NCI-H1092 (cell line): ENCODE data around the gene LAIR1.
"Not testable (repeated sequence)": the region's sequence is repeated elsewhere in the genome, so short reads cannot be mapped to it uniquely, and the experiment has no call there.

ENCODE experiments used
- DNase-seq: peaks from one replicate; lab custom pipeline; 2025; lab: John Stamatoyannopoulos, UW

LAIR1 gene

DNA sequence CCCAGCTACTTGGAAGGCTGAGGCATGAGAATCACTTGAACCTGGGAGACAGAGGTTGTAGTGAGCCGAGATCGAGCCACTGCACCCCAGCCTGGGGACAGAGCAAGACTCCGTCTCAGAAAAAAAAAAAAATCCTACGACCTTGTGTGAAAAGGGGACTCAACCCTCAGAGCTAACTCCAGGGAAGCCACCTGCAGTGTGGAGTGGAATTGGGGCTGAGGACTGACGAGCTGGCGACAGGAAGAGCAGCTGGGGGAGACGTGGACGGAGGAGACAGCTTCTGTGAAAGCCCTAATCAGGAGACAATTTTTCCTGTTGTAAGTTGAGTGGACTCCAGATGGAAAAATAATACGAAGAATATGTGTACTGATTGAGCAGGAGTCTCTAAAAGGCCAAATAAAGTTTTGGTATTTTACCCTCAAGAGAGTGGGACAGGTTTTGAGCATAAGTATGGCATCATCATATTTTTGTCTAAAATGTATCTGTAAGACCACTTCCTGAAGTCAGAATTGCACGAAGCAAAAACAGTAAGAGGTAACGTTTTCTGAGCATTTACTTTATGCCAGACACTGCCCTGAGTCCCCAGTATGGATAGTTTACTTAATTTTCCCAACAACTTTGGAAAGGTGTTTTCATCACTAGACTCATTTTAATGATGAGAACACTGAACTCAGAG is 12.0 kb upstream of the LAIR1 start:
- DNase-seq: no peak

DNA sequence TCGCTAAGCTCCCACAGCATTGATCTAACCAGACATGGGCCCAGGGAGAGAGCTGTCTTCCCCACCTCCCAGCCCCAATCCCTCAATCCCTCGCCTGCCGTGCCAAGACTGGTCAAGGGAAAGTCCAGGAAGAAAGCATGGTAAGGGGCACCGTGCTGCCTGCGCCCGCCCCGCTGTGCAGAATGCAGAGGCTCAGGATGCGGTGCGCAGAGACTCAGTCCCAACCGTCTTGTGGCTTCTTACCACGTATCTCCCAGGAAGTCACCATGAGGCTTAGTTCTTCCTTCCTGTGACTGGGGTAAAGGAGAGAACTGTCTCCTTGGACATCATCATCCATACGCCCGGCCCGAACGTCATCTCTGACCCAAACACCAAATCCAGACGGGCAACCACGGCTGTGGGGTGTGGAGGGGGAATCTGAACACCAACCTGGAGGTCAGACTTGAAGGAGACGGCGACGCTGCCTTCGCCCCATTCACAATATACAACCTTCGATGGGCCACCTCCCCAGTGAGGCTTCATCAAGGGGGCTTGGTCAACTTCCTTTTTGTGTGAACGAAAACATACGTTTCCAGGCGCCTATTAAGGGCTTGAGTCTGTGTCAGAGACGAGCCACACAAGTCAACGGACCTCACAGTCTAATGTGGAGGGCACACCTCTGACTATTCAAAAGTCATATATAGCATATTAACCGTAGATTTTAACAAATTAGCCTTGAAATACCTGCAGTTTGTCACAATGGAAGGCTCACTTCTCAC is 10.6 kb upstream of the LAIR1 start:
- not testable (repeated sequence) for DNase-seq

DNA sequence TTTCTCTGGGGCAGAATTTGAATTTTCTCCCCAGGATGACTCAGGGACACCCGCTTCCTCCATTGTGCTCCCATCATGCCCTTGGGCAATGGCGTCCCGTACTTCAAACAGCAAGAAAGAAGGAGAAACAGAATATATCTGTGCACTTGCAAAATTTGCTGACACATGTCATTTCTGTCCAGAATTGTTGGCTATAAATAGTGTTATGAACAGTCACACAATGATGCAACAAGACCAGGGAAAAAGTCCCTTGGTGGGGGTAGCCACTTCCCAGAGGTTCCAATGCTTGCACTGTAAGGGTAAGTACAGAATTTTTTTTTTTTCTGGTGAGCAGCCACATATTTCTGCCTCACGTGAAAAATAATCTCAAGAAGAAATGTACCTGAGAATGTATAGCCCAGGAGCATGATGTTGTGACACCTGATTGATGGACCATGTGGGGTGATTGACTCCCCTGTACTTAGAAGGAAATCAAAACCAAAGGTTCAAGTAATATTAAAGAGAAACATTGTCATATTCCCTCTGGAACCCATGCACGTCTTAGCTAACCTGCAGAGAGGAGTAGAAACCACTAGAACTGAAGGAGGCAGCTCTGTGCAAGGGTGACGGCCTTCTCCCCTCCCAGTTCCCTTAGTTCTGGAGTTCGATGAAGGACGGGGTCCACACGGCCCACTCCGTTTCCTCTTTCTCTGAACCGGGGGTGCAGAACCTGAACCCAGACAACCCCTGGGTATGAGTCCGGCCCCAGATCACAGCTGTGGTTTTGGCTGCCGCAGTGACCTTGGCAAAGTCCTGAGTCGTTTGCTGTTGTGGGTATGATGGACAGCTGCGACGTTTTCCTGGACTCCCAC is 9.3 kb upstream of the LAIR1 start:
- DNase-seq: no peak

DNA sequence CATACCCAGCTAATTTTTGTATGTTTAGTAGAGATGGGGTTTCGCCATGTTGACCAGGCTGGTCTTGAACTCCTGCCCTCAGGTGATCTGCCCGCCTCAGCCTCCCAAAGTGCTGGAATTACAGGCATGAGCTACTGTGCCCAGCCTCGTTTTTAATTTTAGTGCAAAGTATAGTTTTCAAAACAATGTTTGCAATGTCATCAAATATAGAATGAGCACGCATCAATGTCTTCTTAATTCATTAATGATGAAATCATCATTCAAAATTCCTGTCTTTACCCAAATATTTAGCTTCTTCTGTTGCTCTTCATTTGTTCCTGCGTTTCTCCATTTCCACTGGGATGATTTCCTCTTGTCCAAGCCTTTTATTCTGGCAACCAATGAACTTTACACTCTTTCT is 6.7 kb upstream of the LAIR1 start:
- DNase-seq: not testable (repeated sequence)

DNA sequence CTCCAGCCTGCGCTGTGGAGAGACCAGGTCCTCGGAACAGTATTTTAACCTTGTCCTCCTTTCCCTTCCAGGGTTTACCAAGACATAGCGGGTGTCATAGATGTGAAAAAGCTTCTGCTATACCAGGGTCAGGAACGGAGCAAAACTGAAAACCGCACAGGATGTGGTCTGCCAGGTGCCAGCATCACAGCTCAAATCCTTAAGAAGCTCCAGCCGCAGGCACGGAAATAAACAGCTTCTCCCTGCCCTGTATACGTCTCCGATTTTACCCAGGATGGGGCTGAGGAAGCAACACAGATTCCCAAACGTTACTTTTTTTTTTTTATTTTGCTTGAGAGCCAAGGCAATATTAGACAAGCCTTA is 5.7 kb upstream of the LAIR1 start:
- not testable (repeated sequence) for DNase-seq

DNA sequence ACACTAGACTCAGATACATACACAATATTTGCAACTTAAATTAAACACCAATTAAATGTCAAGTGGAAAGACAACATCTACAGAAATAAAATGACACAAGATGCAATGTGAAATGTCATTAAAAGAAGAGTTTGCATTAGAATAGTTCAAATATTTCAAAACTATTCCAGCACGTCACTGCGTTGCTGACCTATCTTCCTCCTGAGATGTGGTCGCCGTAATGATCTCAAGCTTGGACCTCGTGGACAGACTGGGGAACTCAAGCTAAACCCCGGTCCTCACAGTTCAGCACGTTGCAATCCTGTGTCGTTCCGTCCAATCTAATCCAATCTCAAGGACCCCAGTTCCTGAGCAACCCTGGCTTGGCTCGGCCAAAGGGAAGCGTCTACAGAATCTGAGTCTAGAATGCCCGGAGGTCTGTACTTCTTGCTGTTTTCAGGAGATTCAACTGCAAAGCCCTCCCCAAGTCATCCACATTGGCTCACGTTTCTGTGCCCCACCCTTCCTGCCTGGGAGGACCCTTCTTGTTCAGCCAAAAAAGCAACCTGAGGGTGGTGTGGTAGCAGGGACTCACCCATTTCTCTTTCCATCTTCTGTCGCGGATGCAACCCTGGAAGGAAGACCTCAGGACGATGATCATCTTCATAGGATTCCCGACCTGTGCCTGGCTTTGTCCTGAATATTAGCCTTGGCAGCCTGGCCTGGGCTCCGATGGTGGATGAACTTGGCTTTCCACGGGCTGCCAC is 5.1 kb upstream of the LAIR1 start:
- DNase-seq: not testable (repeated sequence)

DNA sequence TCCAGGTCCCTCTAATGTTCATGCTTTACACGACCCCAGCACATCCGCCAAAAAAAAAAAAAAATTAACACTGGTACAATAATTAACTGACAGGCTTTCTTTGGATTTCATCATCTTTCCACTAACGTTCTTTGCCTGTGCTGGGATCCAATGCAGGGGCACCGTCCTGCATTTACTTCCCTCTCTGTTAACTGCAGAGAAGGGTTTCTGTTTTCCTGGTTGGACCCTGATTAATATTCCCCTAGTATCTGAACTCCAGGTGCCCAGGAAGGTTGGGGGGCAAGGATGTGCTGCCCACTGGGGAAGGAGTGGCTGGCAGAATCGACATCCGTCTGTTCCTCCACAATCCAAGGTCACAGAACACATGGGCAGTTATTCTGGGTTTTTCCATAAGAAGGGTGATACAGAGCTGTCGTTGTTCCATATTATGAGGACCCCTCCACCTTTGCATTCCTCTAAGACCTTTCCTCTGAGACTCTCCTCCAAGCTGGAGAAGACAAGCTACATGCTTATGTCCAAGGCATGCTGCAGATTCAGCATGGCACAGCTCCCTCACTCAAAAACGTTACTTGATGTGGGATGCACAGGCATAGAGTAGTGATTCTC is 4.5 kb upstream of the LAIR1 start:
- no peak for DNase-seq

DNA sequence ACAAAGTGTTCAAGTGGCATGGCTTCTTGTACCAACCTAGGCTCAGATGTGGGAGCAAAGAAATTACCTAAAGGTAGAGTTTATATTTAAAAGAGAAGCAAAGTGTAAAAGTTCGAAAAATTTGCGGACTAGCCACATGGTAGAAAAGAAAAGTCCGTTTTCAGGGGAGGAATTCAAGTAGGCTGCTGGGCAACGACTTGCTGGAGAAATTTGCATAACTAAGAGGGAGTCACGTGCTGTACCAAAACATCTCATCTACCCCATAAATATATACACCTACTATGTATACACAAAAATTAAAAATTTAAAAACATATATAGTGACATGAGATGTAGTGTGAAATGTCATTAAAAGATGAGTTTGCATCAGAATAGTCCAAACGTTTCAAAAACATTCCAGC is 2.1 kb upstream of the LAIR1 start:
- DNase-seq: no peak

DNA sequence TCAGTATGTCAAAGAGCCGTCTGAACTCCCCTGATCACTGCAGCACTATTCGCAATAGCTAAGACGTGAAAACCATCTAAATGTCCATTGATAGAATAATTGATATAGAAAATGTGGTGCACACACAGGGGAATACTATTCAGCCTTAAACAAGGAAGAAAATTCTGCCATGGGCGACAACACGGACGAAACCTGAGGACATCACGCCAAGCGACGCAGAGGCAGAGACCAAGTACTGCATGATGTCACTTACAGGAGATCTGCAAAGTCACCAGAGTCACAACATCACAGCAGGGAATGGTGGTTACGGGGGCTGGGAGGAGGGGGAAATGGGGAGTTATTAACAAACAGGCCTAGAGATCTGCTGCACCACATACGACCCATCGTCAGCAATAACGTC is 1.1 kb upstream of the LAIR1 start:
- DNase-seq: not testable (repeated sequence)

DNA sequence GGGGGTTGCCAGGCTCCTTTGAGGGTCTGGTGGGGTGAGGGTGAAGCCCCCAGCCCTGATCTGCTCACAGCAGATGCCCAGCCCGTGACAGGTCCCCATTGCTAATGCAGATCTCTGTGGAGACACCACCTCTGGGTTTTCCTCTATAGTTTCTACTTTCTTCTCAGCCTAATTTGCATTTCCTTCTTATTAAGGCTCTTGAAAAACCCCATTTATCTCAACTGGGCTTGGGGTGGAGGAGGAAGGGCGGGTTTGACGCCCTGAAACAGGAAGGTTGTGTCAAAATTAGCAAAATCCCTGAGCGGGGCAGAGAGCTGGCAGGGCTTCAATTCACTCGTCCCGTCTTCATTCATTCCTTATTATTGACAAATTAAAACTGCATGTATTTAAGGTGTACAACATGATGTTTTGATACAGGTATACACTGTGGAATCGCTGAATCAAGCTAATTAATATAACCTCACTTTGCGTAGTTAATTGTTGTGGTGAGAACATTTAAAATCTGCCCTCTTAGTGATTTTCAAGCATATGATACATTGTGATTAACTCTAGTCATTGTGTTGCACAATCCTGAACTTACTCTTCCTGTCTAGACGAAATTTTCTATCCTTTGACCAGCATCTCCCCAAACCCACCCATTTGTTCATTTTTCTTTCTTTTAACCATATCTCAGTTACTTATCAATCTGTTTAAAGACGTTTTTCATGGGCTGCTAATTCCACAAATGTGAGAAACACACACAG is 2.9 kb downstream of the LAIR1 start:
- DNase-seq: not testable (repeated sequence)

DNA sequence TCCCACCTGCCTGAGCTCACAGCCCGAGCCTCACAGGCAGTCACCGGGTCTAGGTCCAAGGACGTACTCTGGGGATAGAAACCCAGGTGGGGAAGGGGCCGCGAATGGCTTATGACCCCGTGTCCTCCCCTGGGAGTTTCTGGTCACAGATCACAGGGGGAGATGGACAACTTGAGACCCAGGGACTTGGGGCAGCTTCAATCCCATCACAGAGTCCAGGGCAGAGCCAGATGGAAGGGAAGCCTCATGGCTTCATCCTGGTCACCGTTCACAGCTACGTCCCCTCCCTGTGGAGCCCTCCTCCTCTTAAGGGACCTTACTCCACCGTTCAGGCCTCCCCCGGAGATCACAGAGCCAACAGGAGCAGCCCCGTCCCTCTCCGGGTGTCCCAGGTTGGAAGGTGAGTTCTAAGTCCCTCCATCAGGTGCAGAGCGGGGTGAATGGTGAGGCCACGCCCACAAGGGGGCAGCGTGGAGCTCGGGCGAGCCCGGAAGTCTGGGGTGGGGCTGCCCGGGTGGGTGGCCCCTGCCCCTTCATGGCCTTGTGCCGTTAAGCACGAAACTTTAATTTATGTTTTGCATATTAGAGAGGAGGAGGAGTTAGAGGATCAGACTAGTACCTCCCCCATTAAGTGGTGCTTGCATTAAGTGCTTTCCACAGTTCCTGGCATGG is 5.4 kb downstream of the LAIR1 start:
- not testable (repeated sequence) for DNase-seq

DNA sequence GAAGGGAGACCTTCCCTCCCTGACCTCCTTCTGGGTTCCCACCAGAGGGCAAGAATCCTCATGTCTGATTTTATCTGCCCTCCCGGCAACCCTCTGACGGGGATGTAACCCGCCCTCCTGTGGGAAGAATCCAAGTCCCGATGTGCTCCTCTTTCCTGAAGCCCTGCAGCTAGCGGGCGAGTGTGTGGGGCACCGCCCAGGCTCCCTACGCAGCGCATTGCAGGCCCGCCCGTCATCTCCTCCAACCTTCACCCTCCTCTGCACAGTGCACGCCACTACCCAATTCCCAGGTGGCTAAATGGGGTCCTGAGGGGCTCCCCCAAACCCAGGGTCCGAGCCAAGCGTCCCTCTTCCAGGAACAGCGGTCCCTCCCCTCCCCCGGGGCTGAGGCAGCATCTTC is 7.3 kb downstream of the LAIR1 start:
- no peak for DNase-seq

DNA sequence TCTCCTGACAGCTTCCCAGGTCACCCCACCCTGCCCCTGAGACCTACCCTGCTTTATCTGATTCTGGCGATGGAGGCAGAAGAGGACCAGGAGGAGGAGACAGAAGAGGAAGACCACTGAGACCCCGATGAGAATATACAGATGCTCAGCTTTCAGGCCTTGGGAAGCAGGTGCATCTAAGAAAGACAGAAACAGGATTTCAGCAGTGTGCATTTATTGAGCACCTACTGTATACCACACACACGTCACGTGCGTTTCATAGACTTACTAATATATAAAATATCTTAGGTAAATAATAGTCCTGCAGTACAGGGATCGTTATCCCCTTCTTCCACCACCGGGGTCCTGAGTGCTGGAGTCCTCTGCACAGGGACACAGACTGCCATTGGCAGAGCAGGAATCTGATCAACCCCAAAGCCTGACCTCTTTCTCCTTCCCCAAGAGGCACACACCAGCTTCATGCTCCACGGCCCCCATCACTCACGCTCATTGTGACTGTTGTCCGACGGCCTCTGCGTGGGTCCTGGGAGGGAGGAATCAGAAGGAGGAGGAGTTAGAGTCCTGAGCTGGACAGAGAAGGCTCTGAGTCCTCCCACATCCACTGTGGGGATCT is 8.2 kb downstream of the LAIR1 start:
- DNase-seq: no peak

DNA sequence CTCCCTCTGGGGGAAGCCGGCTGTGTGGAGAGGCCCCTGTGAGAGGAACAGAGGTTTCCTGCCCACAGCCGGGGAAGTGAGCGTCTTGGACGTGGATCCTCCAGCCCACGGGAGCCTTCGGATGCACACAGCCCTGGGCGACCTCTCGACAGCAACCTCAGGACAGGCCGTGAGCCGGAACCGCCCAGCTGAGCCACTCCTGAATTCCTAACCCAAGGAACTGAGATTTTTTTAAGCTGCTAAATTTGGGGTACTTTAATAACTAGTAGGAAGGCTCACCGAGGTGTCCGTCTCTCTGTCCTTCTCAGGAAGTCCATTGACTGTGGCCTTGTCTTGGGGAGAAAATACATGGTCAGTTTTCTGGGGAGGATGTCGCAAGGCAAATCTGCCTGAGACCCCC is 9.1 kb downstream of the LAIR1 start:
- no peak for DNase-seq

DNA sequence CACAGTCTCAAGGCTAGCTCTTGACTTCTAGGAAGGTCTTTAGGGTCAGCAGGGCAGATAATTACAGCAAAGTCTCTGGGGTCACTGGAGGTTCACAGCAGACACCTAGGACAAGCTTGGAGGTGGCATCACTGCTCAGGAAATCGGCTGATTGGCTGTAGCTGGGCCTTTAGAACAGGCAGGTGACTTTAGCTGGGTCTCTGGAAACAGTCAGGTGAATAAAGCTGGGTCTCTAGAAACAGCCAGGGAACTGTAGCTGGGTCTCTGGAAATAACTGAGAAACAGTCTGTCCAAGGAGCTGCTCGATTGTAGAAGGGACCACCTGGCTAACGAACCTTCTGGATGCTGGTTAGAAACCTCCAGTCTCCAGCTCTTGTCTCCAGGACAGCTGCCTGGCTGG is 10.0 kb downstream of the LAIR1 start:
- no peak for DNase-seq

DNA sequence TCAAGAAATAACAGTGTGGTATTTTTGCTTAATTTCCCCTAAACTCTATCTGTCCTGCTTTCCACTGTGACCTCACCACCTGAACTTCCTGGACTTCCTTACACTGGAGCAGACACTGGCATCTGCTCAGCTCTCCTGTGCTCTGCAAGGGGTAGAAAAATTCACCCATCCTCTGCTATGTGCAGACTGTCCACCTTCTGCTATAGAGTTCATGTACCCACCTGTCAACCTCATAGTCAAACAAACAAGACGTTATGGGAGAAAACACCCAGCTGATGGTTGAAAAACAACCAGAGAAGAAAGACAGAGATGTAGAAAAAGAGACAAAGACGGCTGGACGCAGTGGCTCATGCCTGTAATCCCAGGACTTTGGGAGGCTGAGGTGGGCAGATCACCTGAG is 12.2 kb downstream of the LAIR1 start:
- DNase-seq: no peak

DNA sequence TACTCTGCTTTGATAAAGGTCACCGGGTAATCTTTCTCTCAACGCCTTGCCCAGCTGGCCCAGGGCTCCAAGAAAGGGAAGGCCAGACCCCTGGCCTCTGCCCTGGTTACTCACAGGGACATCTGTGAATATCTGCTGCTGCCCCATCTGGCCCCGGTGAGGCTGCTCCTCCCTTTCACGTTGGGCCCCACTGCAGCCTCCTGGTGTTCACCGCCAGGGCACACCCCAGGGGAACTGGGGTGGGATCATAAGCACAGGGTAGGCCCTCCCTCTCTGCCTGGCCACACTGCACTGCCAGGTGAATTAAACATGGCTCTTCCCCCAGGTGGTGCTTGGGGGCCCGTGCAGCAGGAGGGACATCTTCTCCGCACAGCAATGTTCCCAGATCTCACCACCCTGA is 12.7 kb downstream of the LAIR1 start:
- no peak for DNase-seq

DNA sequence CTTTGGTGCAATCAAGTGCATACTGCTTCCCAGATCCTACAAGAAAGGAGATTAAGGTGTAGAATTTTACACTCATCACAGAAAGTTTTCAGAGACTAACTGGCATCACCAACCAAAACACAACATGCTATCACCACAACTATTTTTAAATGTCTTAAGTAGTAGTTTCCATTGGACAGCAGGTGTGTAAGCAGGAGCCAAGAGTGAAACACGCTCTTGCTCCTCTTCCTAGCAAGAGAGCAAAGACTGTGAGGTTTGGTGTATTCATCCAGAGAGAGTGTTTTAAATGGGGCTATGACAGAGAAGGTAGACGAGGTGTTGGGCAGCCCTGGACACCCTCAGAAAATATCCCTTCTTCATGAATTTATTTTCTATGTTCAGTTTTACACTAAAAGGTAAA is 13.3 kb downstream of the LAIR1 start:
- no peak for DNase-seq

DNA sequence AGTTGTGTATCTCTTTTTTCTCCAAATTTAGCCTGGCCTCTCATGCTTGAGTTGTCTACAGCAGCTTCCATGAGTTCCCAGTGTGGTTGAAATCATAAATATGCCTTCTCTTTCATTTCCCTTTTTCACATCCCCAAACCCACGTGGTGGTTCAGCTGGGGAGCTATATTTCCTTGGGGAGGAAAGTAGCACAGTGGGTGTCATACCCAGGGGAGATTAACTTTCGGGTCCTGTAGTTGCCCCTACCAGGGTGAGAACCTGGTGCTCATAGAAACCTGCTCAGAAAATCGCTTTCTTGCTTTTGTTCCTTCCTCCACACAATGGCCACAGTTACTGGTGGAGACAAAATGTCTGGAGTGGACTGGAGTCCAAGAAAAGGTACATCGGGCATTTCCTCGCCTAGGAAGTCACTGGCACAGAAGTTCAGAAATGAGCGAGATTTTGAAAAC is 18.8 kb downstream of the LAIR1 start:
- DNase-seq: no peak

DNA sequence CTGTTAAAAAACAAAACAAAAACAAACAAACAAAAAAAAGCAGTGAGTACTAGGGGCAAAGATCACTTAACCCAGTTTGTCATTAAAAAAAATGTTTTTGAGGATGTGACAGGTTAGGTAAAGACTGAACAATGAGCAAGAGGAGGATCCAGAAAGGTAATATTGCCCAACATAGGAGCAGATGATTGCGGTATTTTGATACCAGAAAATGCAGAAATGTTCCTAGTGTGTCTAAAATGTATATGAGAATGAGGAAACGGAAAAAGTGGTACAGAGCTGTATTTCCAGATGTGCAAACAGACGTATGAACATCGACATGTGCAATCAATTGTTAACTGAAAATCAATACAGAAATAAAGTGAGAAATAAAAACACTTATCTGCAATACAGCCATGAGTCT is 20.9 kb downstream of the LAIR1 start:
- DNase-seq: no peak
